HG03060 (cell line): ENCODE measurements around the gene HOXA6.

Experiments
- ATAC-seq: cut with Tn5 transposase; IDR thresholded peaks from one replicate; pipeline ENCODE4 v1.9.1; 2021; ENCODE audit warnings: low read depth, moderate number of reproducible peaks; ENCODE audit not compliant: unreplicated experiment

Gene HOXA6

DNA sequence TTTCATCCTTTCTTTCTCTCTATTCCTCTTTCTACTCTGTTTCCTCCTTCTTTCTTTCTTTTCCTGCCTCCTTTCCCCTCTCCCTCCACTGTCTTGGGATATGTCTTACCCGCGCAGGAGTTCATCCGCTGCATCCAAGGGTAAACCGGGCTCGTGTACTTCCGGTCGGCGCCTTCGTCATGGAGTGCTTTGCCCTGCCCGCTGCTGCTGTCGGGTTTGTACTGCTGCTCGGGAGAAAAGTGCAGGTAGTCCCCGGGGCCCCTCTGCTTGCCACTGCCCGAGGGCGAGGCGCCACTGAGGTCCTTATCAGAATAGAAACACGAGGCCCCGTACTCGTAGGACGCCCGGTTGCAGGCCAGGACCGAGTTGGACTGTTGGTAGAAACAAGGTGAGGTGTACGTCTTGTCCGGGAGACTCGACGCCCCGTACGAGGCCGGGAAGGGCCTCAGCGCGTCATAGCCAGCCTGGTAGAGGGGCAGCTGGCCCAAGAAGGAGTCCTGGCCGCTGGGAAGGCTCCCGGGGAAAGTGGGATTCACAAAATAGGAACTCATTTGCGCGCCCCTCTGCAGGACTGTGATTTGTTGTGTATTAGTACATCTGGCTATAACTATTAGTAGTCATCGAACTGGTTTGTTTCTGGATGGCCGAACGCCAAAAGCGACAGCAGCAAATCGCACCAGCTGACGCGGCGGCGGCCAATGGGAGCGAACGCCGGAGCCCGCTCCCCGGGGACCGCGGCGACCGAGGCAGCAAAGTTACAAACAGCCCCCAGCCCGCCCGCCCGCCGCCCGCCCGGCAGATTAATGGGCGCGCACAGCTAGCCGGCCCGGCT, at the start of gene HOXA6:
TSS of gene HOXA6 (minus strand) at position 576 of the 832 bp plus-strand sequence. CDS start at position 551, 25 bp downstream.
- no peak for ATAC-seq

GRCh38 chr7:27196287-27196767, 48.8 kb upstream of the HOXA6 start:
- ATAC-seq: no peak

DNA sequence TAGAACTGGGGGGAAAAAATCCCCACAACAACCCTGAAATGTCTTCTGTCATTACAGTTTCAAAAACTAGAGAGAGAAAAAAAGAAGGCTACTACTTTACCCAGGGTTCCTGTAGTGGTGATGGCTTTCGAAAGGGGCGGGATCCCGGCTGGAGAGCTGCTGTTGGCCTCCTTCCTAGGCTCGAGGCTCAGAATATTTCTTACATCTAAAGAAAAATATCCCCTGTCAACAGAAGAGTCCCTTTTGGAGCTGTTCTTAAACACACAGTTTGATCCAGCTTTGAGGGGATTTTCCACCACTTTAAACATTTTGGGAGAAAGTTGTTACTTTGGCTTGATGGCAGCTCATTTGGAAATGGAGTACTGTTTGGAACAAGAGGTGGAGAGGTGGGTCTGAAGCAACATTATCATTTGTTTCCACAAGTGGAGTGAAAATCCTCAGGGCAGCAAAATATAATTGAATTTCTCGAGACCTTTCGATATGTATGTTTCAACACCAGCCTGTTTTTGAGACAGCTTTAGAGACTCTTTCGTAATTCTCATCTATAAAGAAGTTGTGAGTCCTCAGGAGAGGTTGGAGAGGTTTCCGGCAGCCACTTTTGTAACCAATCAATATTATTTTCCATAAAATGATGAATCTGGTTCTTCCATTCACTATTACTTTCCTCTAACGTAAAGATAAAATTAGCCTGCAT, 47.3 kb upstream of the HOXA6 start:
- ATAC-seq: no peak

- ATAC-seq: no peak
Observed at GRCh38 chr7:27194002-27194352, 46.4 kb upstream of the HOXA6 start.

GRCh38 chr7:27193335-27194001, 45.9 kb upstream of the HOXA6 start:
- ATAC-seq: no peak

GRCh38 chr7:27192546-27193334, 45.2 kb upstream of the HOXA6 start:
- no peak for ATAC-seq

DNA sequence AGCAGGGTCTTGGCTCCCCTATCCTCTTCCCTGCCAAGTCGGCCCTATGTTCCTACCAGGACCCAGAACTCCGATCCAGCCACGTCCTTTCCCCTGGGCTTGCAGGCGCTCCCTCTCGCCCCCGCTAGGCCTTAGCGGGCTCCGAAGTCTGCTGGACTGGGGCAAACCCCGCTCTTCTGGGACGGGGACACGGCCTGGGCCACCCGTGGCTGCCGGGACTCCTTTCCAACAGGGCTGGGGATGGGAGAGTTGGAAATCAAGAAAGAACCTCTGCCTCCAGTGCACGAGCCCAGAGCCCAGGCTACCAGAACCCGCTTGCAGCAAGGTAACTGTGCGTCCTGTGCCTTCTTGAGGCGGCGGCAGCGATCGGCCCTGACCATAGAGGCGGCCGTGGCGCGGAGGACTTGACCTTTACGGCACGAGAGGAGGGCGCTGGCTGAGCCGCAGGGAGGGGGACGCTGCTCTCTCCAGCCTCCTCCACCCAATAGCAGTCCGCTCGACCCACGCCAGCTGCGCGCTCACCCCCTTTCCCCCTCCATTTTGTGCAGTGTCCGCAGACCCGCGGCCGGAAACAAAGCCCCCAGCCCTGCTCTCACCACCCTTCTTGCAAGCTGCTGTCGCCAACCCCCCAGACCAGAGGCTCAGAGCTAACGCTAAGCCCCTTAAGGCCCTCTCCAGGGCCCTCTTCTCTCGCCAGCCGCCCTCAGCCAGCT, 44.4 kb upstream of the HOXA6 start:
- ATAC-seq: no peak

- ATAC-seq: no peak
Observed at GRCh38 chr7:27191161-27191731, 43.7 kb upstream of the HOXA6 start.

DNA sequence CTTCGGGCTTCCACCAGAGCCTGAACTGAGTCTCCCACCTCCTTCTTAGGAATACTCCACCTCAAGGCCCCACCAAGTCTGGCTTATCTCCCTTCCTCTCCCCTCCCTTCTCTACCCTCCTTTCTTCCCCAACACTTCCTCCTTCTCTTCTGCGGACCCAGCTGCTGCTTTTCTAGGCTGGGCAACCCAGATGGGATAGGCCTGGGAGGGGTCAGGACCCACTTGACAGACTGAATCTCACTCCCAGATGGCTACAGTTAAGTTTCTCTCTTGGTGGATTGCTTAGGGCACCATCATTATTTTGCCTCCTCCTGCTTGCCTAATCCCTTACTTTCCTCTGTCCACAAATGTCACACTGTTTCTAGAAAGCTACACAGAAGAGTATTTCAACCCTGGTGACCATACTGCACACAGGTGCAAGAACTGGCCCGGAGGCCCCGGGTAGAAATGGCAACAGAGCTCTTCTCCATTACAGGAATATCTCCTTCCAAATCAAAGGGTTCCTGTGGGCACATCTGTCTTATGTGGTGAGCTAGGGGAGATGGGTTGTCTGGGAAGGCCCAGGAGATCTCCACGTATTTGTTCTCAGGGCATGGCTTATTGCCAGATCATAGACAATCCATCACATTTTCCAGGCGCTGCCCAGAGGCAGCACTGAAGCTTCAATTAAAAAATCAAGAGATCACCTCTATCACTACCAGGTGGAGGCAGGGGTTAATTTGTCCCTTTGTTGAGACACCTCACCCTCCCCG, 42.6 kb upstream of the HOXA6 start:
- no peak for ATAC-seq

DNA sequence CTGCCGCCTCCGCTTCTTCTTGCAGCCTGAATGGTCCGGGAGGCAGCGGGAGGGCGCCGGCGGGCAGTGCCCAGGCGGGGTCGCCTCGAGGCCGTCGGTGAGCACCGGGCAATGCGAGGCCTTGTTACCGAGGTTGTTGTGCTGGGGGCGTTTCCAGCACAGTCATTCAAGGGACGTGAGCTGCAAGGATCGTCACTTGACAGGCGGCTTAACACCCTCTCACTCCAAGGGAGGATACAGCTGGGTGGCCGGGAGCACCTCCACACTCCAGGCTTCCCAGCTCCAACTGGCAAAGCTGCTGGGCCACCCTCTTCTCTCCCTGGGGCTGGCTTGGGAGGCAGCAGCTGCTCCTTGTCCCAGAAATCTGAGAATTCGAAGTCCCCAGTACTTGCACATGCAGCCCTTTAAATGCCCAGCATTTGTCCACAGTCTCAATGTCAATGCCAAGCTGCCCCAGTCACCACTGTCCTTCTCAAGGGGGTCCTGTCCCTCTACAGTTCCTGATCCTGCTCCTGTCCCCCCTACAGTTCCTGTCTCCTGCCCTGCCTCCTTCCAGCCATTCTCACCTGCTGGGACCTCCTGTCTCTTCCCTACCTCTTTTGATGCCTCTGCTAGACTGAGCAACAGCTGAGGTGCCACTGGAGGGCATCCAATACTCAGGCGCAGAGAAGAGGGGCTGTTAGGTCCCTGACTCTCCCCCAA, 41.9 kb upstream of the HOXA6 start:
- no peak for ATAC-seq

DNA sequence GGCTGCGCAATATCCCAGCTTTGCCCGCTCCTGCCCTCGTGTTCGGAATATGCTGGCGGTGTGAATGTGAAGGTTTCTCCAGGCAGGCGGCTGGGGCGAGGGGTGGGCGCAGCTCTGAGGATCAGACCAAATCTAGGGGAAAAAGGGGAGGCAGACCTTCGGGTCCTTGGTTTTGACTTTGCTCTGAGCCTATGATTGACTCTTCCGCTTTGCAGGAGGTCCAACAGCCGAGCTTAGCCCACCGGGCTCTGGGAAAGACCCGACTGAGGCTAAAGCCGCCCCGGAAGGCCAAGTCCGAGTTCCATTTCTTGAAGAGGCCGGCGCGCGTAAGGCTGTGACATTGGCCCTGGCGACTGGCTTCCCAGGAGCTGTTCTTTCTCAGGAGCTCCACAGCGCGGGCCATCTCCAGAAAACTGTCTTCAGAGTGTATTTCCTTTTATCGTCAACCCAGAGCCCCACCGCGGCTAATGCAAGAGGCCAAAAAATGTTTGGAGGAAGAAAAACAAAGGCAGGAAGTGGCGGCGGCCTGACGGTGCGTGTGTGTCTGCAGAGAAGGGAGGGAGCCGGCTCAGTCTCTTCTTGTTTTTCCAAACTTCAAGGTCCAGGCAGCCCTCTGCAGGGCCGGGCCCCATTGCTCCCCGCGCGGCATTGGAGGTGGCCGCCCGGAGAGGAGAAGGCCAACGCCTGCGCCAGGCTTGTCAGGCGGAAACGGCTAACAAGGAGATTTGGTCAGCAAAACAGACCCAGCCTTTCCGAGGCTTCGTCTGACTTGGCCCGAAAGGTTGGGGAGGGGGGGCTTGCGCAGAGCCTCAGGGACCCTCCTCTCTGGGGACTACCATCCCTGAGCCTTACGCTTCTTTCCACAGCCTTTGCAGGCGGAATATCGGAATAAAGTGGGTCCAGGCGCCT, 41.1 kb upstream of the HOXA6 start:
- no peak for ATAC-seq

DNA sequence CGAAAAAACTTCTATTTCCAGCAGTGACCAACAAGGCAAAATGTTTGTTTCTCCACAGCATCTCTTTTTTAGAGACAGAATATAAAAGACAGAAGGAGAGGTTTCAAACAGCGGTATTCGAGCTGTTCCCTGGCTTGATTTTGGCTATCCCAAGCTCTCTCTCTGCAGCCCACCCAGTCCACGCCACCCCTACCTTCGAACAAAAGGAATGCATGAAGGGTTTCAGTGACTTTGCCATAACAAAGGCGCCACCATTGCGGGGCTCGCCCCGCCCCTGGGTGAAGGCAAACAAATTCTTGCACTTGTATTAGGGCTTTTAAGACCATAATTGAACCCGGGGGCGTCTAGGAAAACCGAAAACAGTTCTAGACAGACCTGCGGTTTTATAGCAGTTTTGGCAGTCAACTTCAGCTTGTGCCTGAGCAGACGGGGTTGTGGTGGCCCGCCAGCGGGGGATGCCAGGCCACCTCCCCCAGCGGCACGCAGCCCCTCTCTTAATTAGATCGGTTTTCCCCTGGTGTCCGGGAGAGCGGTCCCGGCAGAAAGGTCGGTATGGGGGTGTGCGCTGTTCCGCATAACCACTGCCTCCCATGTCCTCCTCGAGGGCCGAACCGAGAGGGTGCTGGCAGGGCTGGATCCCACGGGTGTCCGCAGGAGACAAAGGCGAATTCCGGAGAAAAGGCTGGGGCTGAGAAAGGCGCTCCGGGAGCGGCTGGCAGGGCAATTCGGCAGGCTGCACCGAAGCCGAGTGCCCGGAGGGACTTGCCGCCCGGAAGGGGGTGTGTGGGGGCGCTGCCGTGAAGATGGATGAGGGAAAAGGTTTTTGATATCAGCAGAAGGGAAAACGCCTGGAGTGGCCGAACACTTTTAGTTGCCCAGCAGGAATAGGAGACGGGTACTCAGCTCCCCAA, 40.2 kb upstream of the HOXA6 start:
- ATAC-seq: no peak

DNA sequence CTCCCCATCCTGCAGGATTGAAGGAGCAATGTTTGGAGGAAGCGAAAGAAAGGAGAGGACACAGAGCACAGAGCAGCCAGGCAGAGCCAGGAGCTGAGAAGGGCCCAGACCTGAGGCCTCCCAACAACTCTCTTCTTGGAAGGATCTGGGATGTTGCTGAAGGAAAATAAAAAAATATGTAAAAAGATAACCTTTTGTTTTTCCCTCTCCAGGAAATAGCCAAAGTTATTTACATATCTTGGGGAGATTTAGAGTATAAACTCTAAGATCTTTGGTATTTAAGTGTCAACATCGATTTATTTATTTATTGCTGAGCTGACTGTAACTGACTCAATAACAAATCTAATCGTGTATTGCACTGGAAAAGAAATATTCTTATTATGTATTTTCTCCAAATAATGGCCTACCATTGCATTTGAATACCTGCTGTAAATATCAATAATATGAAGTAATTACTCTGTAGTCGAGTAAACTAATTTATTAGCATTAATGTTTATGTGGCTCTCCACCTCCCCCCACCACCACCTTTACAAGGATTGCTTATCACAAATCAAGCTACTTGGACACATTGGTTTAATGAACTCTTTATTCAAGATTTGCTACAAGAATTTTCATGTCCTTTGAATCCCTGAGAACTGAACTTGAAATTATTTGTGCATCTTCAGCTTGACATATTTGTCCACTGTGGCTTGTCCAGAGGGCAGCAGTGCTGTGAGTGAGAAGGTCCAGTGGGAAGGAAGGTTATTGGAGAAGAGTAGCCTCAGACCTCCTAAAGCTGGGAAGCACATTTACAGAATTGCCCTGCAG, 39.3 kb upstream of the HOXA6 start:
- ATAC-seq: no peak

DNA sequence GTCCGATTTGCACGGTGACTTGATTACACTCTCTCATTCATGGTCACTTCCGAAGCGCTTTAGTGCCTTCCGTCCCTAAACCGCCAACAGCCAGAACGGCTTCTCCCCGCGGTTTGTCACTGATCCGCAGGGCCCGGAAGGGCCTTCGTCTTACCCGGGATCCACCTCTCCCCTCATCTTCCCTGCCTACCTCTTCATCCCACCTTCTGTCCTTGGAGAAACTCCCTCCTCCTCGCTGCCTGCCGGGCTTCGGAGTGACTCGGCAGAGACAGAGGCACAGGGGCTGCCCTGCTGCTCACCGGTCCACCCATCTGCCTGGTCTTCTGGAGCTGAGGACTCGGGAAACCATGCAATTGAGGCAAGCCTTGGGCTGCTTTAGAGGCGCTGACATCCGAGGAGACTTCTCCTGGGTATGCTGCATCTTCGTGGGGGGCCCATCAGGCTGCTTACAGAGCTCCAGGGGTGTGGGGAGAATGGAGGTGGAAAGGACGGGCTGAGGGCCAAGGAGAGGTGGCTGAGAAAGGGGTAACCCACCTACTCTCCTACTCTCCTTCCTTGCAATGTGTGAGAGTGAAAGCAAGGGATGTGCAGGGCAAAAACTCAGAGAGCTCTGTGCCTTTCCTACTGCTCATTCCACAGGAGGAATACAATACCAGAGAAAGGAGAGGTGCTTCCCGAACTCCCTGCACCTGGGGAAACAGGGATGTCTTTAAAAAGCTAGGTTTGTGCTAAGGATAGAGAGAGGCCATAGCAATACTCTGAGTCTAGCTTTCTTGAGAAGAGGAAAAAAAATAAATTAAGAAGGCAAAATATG, 38.5 kb upstream of the HOXA6 start:
- no peak for ATAC-seq
